GOT3 (cell line): ENCODE data around the gene REEP2.
"Not testable (repeated sequence)": the region's sequence is repeated elsewhere in the genome, so short reads cannot be mapped to it uniquely, and the experiment has no call there.

Experiments used
- DNase-seq: peaks from one replicate; lab custom pipeline; 2025; ENCODE audit warnings: mixed read lengths; lab: John Stamatoyannopoulos, UW

REEP2 gene

GRCh38 chr5:138438724-138439476 is at the start of gene REEP2:
Gene REEP2 (plus strand): TSS chr5:138439057. CDS start chr5:138439209, 152 bp downstream.
- no peak for DNase-seq

GRCh38 chr5:138389332-138389731 is 49.5 kb upstream of the REEP2 start:
- no peak for DNase-seq

GRCh38 chr5:138389911-138390310 is 48.9 kb upstream of the REEP2 start:
- DNase-seq, result not testable (repeated sequence)

- DNase-seq, result no peak
Measured at GRCh38 chr5:138391859-138392386, 46.9 kb upstream of the REEP2 start.

- no peak for DNase-seq
Measured at GRCh38 chr5:138402640-138403039, 36.2 kb upstream of the REEP2 start.

- DNase-seq, result no peak
Measured at GRCh38 chr5:138408023-138408422, 30.8 kb upstream of the REEP2 start.

- DNase-seq, result peak; percentile 15
Measured at GRCh38 chr5:138410996-138411640, 27.7 kb upstream of the REEP2 start.

GRCh38 chr5:138418444-138418843 is 20.4 kb upstream of the REEP2 start:
- DNase-seq, result no peak

- no peak for DNase-seq
Measured at GRCh38 chr5:138425079-138425478, 13.8 kb upstream of the REEP2 start.

GRCh38 chr5:138435943-138436342 is 2.9 kb upstream of the REEP2 start:
- DNase-seq, result no peak

GRCh38 chr5:138438003-138438723 is 694 bp upstream of the REEP2 start:
- no peak for DNase-seq

GRCh38 chr5:138439477-138440158 is 761 bp downstream of the REEP2 start:
- no peak for DNase-seq

GRCh38 chr5:138440159-138441073 is 1.6 kb downstream of the REEP2 start:
- no peak for DNase-seq

- no peak for DNase-seq
Measured at GRCh38 chr5:138441221-138441620, 2.4 kb downstream of the REEP2 start.

- DNase-seq, result no peak
Measured at GRCh38 chr5:138444078-138444773, 5.4 kb downstream of the REEP2 start.

GRCh38 chr5:138444774-138445546 is 6.1 kb downstream of the REEP2 start:
- DNase-seq, result no peak

- no peak for DNase-seq
Measured at GRCh38 chr5:138445547-138446271, 6.9 kb downstream of the REEP2 start.

GRCh38 chr5:138448070-138448469 is 9.2 kb downstream of the REEP2 start:
- DNase-seq, result no peak
